HG02678 (cell line): ENCODE results near the gene IGFBP3.

Experiments used
- ATAC-seq: cut with Tn5 transposase; IDR thresholded peaks from one replicate; pipeline ENCODE4 v1.9.1; 2021; ENCODE audit warnings: mild to moderate bottlenecking, moderate library complexity; ENCODE audit not compliant: unreplicated experiment

Gene IGFBP3

DNA sequence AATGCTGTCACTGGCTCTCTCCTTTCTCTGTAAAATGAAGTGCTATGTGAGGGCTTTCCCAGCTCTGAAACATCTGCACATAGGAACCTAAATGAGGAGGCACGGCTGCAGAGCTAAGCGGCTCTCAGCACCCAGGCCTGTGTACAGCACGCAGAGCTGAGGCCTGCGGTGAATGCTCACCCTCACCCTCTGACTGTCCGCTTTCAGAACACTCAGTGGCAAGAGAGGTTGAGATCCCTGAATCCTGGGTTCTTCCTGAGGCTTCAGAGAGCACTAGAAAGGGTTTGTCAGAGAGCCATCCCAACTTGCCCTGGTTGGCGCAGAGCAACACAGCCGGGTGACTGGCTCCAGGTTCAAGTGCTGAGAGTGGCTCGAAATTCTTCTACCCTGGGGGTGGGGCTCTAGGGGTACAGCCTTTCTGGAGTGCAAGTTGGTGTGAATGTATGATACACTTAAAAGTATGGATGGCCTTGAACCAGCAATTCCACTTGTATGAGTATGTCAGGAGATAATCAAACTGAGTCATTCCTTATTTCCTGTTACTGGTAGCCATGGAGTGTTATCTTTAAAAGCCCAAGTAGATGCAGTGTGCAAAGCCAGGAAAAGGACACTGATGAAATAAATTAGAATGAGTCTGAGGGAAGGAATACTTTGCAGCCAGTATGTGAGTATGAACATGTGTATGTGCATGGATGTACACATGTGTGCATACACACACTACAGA, 46.5 kb downstream of the IGFBP3 start:
- ATAC-seq = no peak

DNA sequence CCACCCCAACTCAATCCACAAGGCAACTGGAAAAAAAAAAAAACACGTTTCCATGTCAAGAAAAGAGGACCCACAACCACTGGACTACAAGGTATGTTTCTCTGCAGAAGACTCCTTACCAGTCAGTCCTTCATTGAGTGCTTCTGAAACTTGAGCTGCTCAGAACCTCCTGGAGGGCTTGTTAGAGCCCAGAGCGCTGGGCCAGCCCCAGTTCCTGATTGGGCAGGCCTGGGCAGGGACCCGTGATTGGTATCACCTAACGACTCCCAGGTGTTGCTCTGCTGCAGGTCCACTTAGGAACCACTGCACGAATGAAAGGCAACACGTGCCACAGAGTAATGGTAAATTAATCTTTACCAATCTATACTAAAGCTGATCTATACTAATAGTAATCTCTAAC, 47.7 kb downstream of the IGFBP3 start:
- ATAC-seq = no peak

DNA sequence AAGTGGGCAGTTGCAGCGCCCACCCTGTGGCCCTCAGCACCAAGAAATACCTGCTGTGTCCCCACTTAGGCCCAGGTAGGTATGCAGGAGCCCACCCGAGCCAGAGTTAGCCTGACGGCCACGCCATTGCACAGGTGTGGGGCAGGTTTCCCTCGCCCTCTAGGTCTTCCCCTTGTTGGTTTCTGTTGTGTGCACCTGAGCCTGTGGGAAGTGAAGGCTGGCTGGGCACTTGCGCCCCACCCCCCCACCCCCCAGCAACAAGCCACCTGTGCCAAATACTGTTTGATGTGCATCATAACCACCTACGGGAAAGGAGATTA, 48.1 kb downstream of the IGFBP3 start, which contains the start of gene CCDC201:
Gene CCDC201 (minus strand): TSS at position 48 of the 320 bp plus-strand sequence. CDS start 75 bp downstream, outside the sequence.
- no peak for ATAC-seq

DNA sequence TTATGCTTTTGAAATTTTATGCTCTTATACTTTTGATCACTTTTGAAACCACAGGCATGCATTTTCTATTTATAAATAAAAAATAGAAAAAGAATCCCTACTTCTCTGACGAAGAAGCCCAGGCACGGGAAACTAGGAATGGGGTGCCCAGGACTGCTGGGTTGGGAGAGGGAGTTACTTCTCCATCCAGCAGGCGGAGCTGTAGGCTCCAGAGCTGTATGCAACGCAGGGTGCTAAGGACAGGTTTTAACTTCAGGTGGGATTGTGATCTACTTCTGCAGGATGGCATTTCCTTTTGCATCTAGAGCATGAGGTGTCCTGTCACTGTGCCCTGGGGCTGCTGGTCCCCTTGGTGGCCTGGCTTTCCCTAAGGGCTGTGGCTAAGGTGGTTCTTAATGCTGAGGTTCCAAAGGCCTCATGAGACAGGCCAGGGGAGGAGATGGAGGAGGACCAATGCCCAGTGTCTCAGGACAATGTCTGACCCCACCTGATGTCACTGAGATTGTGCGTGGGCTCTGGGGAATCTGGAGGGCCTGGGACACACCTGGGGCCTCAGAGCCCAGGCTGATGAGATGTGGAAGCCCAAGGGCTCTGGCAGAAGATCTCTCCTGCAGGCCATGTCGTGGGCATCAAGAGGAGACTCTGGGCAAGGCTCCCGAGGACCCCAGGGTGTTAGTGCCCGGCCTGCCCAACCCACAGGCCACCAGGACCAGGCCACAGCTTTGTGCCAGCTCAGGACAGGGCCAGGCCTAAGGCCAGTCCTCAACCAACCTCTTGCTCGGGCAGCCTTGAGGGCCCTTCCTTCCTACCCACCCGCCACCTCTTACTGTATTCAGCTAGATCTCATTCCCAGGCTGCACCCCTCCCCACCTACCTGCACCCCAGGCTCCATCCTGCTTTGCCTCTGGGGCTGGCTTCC, 48.7 kb downstream of the IGFBP3 start:
- no peak for ATAC-seq

- no peak for ATAC-seq
Observed at GRCh38 chr7:45869426-45869825, 51.6 kb downstream of the IGFBP3 start.

GRCh38 chr7:45867471-45867870, 53.6 kb downstream of the IGFBP3 start:
- no peak for ATAC-seq

GRCh38 chr7:45865594-45866410, 55.3 kb downstream of the IGFBP3 start:
- ATAC-seq = no peak

DNA sequence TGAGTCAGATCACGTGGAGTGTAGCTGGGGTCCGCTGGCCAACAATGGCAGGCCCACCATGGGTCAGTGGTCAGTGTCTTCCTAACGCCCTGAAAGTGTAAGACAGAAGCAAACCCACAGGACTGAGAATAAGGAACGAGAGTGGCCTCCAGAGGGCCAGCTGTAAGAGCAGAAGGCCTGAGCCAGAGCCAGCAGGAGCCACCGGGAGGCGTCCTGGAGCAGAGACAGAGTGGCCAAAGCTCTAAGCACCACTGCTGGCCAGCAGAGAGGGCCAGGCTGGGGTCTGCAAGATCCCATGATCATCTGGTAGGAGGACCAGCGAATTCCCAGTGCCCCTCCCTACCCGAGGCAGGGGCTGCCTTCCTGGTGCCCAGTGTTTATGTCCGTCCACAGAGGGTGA, 57.4 kb downstream of the IGFBP3 start:
- ATAC-seq = no peak
